ENCODE data around the gene KCNK16.

Gene KCNK16

GRCh38 chr6:39339868-39340550 is 17.5 kb upstream of the KCNK16 start:
- TF ChIP-seq ZBTB20 (tag by site-specific recombination; IDR thresholded peaks at IDR 0.05) (0 out of 2 replicates have a peak, but pooled peaks have one; percentile 46), ZNF302 (tag by site-specific recombination; IDR thresholded peaks at IDR 0.05; ENCODE audit: low read depth) (no peak), ZNF280C (tag by site-specific recombination; IDR thresholded peaks at IDR 0.05) (no peak), ZBTB8A (tag by site-specific recombination; IDR thresholded peaks at IDR 0.05) (peak; percentile 20; the same call in 1 of the 2 replicates)
- Histone ChIP-seq H3K27ac (ENCODE audit: extremely low read depth, low read depth, low read length) (no peak overlapping the region), H3K36me3 (ENCODE audit: control insufficient read depth in 2 of 2, insufficient read depth in 1 of 2, low read length in 2 of 2) (no peaks in the 10 kb centered on the region), H3K4me3 (ENCODE audit: low read depth, low read length) (no peak overlapping the region), H3K4me1 (ENCODE audit: control insufficient read depth, insufficient read depth, low read length) (peaks cover 6% of the 10 kb centered on the region), H3K9me3 (ENCODE audit: control insufficient read depth, insufficient read depth, low read depth, low read length) (no peaks in the 10 kb centered on the region)
- ChIA-PET POLR2A (no interaction called here), CTCF (interaction anchor here (0.6 to 2.9 kb wide), 3 partner anchors 8 to 554 kb away, joined by 3 to 12 read pairs (median 3); no protein-coding TSS in a partner anchor)

- TF ChIP-seq ZNF785 (tag by site-specific recombination; IDR thresholded peaks at IDR 0.05) (no peak), GLIS1 (tag by site-specific recombination; IDR thresholded peaks at IDR 0.05) (no peak), PRDM6 (tag by site-specific recombination; IDR thresholded peaks at IDR 0.05) (no peak), KLF16 (tag by site-specific recombination; IDR thresholded peaks at IDR 0.05) (no peak), ZNF302 (tag by site-specific recombination; IDR thresholded peaks at IDR 0.05; ENCODE audit: low read depth) (no peak), PRDM1 (tag by site-specific recombination; IDR thresholded peaks at IDR 0.05) (no peak), ZNF155 (tag by site-specific recombination; IDR thresholded peaks at IDR 0.05) (no peak), ELK4 (IDR thresholded peaks at IDR 0.05; ENCODE audit: borderline replicate concordance, low read depth, low read length) (no peak), ZNF211 (tag by site-specific recombination; IDR thresholded peaks at IDR 0.05; ENCODE audit: low read depth) (no peak), ZNF677 (tag by site-specific recombination; IDR thresholded peaks at IDR 0.05) (no peak), ZNF449 (tag by site-specific recombination; IDR thresholded peaks at IDR 0.05) (no peak)
- Histone ChIP-seq H3K36me3 (ENCODE audit: control insufficient read depth in 2 of 2, insufficient read depth in 1 of 2, low read length in 2 of 2) (no peaks in the 10 kb centered on the region), H3K4me1 (ENCODE audit: control insufficient read depth, insufficient read depth, low read length) (peaks cover 6% of the 10 kb centered on the region), H3K27ac (ENCODE audit: extremely low read depth, low read depth, low read length) (no peak overlapping the region), H3K9me3 (ENCODE audit: control insufficient read depth, insufficient read depth, low read depth, low read length) (no peaks in the 10 kb centered on the region), H3K4me3 (ENCODE audit: low read depth, low read length) (no peak overlapping the region)
- ChIA-PET CTCF (interaction anchor here (0.7 to 2.9 kb wide), 2 partner anchors 9 to 781 kb away, joined by 4 to 12 read pairs; no protein-coding TSS in a partner anchor), POLR2A (no interaction called here)
These were observed 16.8 kb upstream of the KCNK16 start for GRCh38 chr6:39339096-39339867.

Measured in HEK293 (cell line).